GM23338 (cell line): ENCODE results near the gene PLOD3.

ENCODE experiments used
- EZH2 ChIP-seq: fragments of 200-600 bp; sonication (generic); IDR thresholded peaks from one replicate; pipeline ENCODE4 v1.8.0; 2017; ENCODE audit warnings: antibody characterized with exemption, mild to moderate bottlenecking, low read depth; ENCODE audit not compliant: unreplicated experiment
- EZH2phosphoT487 ChIP-seq: fragments of 200-600 bp; sonication (generic); IDR thresholded peaks from one replicate; pipeline ENCODE4 v1.8.1; 2018; ENCODE audit warnings: antibody characterized with exemption; ENCODE audit not compliant: unreplicated experiment
- JUNB ChIP-seq: IDR thresholded peaks from one replicate; pipeline ENCODE4 v1.6.1; 2016; ENCODE audit warnings: antibody characterized with exemption; ENCODE audit not compliant: unreplicated experiment
- POLR2AphosphoS5 ChIP-seq: IDR thresholded peaks from 2 replicates; pipeline ENCODE4 v1.6.1; 2016; ENCODE audit warnings: antibody characterized with exemption, low read depth
- REST ChIP-seq: IDR thresholded peaks from one replicate; pipeline ENCODE4 v1.6.1; 2018; ENCODE audit warnings: antibody characterized with exemption; ENCODE audit not compliant: unreplicated experiment
- TF ChIP-seq, protein P1 (sequence below), 2 experiments: fragments of 200-600 bp in 1 of 2; sonication (generic) in 1 of 2; conservative IDR thresholded peaks; 2 replicates each; pipeline versions ENCODE4 v1.5.1 to v1.6.1; 2016 to 2017; ENCODE audit warnings: antibody characterized with exemption in 2 of 2, low read depth in 2 of 2, mild to moderate bottlenecking in 2 of 2, moderate library complexity in 1 of 2

GRCh38 chr7:101238226-101239182 lies 21.1 kb upstream of the PLOD3 start:
- TF ChIP-seq, protein P1, sequence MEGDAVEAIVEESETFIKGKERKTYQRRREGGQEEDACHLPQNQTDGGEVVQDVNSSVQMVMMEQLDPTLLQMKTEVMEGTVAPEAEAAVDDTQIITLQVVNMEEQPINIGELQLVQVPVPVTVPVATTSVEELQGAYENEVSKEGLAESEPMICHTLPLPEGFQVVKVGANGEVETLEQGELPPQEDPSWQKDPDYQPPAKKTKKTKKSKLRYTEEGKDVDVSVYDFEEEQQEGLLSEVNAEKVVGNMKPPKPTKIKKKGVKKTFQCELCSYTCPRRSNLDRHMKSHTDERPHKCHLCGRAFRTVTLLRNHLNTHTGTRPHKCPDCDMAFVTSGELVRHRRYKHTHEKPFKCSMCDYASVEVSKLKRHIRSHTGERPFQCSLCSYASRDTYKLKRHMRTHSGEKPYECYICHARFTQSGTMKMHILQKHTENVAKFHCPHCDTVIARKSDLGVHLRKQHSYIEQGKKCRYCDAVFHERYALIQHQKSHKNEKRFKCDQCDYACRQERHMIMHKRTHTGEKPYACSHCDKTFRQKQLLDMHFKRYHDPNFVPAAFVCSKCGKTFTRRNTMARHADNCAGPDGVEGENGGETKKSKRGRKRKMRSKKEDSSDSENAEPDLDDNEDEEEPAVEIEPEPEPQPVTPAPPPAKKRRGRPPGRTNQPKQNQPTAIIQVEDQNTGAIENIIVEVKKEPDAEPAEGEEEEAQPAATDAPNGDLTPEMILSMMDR (conservative IDR thresholded peaks at IDR 0.05; ENCODE audit: low read depth in 2 of 2), result no peak
- TF ChIP-seq POLR2AphosphoS5 (no peak), JUNB (no peak), EZH2 (no peak), REST (no peak), EZH2phosphoT487 (no peak)
